HT-29 (cell line): Measurements from ENCODE around the gene CFAP20DC. TPM values are rescaled to one million over a fixed set of nuclear protein-coding genes. Genes with fewer than 3 reads are reported as not detected.

ENCODE experiments used
- DNase-seq: peaks from one replicate; pipeline ENCODE4 v3.0.0-alpha.2; 2015; ENCODE audit warnings: low spot score
- total RNA-seq: library from RNA; depleted of rRNA; stranded (reverse); fragments of >200 nt; shearing (Covaris generic); gene quantifications from 2 replicates; pipeline ENCODE4 v1.2.3, GENCODE V29; 2014

Gene CFAP20DC
- total RNA-seq, 1 experiment from 2014 or later = 0.38 TPM

DNA sequence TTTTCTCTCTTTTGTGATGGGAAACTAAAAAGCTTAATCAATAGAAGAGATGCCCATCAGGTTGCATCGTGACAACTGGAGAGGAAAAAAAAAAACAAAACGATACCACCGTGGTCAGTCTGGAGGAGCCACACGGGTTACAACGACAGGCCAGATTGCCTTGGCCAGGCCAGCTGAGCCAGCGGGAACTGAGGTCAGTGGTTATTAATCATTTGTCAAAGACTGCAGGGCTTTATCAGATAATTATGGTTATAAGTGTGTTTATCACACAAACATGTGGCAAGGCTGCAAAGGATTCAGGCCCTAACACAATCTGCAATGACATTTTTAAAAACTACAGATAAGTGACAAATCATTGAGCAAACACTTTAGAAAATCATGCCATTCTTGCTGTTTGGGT lies 248.3 kb downstream of the CFAP20DC start:
- no peak for DNase-seq

DNA sequence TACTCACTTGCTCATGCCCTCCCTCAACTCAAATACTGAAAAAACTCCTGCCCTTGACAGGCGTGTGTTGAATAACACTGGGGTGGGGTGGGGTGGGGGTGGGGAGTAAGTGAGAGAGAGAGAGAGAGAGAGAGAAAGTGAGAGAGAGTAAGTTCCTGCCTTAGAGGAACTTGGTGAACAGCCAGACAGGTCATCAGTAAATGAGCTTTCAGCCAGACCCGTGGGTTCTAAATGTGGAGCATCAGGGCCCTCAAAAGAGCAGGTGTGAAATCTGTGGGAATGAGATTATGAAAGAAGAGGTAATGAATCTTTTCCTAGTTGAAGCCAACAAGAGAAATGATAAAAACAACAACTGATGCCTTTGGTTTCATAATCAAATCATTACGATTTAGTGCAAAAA lies 248.9 kb downstream of the CFAP20DC start:
- no peak for DNase-seq

DNA sequence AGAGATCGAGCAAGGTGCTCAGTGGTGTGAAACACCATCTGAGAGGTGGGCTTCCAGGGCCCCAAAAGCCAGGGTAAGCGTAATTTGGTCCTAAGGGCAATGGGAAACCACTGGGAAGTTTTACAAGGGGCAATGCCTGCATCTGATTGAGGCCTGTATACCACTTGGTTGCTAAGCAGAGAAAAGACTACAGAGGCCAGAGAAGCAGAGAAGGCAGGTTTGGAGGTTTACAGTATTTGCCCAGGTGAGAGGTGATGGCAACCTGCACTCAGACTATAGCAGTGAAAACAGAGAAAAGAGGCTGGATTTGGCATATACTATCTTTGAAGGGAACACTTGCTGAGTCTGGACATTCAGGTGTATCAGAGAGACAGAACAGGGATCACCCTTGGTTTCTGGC lies 249.8 kb downstream of the CFAP20DC start:
- no peak for DNase-seq

DNA sequence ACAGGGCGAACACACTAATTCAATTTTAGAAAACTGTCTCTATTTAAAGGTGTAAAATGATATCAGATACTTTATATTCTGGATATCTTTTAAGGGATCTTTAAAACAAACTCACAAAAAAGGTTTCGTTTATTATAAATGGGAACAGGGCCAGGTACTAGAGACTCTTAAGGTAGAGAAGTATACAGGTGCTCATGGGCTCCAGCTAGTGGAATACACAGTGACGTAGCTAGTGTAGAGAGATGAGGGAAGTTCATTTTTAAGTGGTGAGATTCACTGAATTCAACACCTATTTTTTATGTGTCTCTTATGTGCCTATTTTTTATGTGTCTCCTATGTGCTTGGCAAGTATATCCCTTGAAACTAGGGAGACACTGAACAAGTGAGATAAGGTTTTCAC lies 250.6 kb downstream of the CFAP20DC start:
- DNase-seq = no peak

DNA sequence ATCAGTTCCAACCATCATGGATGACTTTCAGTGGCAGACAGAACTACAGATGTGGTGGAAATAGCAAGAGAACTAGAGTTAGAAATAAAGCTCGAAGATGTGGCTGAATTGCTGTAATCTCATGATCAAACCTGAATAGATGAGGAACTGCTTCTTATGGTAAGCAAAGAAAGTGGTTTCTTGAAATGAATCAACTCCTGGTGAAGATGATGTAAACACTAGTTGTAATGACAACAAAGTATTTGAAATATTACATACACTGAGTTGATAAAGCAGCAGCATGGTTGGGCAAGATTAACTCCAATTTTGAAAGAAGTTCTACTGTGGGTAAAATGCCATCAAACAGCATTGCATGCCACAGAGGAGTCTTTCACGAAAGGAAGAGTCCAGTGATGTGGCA lies 251.5 kb downstream of the CFAP20DC start:
- no peak for DNase-seq

DNA sequence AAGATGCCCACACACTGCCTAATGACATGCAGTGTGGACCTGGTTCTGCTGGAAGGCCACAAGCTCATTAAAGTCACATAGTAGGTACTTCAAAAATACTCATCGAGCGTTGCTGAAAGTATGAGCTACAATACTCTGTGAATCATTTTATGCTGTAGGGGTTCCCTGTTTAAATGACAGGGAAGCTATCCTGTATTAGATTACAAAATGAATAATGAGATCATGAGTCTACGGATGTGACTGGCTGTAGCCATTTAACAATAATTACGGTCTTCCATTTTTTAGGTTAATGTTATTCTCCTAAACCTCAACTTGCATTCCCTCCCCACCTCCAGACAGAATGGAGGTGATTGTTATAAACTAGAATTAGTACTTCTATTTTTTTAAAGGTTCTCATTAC lies 255.1 kb downstream of the CFAP20DC start:
- no peak for DNase-seq

DNA sequence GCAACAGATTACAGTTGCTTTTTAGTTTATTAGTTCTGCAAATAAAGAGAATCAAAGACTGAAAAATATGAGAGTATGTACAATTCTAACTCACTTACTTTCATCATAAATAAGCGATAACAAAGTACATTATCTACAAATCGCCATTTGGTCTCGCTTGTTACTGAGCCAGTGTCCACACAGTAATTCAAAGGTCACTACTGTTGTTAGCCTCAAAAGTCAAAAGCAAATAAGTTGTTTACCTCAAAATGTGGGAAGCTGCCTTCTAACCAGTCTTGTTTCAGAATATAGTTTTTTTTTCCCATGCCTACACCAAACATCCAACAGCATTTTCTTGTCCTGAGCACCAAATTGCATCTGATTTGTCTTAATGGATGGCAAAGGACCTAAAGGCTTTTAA lies 255.9 kb downstream of the CFAP20DC start:
- DNase-seq = no peak

DNA sequence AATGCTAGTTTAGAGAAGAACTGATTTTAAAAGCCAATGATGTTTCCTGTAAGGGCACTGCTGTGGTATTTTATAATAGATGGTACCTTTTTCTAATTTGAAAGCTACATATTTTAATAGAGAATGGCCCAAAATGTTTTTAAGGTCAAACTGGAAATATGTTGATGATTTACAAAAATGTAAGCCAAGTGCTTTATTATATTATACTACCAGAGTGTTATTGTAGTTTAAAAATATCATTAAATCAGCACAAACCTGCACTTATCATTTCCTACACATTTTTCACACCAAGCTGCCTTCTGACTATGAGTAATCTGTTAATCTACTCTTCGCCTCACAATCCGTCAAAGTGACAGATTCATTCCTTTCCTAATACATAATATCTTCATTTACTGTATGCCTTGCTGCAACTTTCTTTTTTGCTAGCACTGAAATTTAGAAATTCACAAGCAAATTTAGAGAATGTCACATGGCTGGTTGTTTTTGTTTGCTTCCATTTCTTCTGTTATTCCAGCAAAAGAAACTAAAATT lies 256.8 kb downstream of the CFAP20DC start:
- DNase-seq = no peak

DNA sequence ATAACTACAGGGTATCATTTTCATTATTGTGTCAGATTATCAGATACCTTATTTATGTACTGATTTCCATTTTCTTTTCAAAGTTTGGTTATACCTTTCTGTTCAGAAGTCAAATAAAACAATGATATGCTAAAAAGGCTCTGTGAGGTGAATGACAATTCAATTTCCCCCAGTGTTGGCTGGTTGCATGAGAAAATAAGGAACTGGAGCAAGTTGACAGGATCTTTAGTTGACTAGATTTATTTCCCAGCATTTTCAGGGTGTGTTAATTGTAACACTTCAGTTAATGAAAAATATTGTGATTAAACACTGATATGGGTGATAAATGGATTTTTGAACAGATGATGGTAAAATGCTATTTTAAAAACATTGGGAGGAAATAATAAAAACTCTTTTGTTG lies 260.4 kb downstream of the CFAP20DC start:
- no peak for DNase-seq

DNA sequence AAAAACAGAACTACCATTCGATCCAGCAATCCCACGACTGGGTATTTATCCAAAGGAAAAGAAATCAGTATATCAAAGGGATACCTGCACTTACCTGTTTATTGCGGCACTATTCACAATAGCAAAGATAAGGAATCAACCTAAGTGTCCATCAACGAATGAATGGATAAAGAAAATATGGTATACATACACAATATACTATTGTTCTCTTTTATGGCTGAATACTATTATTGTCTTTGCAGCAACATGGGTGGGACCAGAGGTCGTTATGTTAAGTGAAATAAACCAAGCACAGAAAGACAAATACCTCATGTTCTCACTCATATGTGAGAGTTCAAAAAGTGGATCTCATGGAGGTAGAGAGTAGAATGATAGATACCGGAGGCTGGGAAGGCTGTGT lies 264.9 kb downstream of the CFAP20DC start:
- no peak for DNase-seq

DNA sequence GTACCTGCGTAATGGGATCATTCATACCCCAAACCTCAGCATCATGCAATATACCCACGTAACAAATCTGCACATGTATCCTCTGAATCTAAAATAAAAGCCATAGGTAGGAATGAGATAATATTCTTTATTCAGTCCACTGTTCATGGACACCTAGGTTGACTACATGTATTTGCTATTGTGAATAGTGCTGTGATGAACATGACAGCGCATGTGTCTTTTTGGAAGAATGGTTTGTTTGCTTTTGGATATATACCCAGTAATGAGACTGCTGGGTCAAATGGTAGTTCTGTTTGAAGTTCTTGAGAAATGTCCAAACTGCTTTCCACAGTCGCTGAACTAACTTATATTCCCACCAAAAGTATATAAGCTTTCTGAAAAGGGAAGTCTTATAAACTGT lies 265.4 kb downstream of the CFAP20DC start:
- no peak for DNase-seq

DNA sequence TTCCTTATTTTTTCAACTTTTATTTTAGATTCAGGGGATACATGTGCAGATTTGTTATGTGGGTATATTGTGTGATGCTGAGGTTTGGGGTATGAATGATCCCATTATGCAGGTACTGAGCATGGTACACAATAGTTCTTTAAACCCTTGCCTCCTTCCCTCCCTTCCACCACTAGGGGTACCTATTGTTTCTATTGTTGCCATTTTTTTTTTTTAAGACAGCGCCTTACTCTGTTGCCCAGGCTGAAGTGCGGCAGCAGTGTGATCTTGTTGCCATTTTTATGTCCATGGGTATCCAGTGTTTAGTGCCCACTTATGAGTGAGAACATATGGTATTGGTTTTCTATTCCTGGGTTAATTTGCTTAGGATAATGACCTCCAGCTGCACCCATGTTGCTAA lies 266.0 kb downstream of the CFAP20DC start:
- DNase-seq = no peak

DNA sequence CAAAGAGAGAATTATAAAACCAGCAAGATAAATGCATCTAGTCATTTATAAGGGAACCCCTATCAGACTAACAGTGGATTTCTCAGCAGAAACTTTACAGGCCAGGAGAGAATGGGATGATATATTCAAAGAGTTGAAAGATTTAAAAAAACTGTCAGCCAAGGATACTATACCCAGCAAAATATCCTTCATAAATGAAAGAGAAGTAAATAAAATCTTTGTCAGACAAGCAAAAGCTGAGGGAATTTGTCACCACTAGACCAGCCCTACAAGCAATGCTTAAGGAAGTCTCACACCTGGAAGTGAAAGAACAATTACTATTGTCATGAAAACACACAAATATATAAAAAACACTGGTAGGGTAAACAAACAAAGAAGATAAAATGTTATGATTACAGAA lies 269.9 kb downstream of the CFAP20DC start:
- DNase-seq = no peak

DNA sequence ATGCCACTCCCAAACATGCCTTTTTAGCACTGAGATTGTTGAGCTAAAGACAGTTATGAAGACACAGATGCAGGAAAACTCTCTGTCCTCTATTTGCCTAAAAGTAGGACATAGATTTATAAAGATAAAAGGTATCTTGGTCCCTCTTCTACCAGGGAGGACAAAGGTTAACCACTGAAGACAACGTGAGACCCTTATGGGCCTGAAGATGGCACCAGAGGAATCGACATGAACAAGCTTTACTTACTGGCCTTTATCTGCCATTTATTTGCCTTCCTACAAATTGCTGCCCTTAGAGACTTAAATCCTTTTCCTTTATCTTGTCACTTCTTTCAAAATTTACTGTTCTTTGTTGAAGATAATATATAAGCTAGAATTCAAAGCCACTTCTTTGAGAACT lies 273.6 kb downstream of the CFAP20DC start:
- no peak for DNase-seq

DNA sequence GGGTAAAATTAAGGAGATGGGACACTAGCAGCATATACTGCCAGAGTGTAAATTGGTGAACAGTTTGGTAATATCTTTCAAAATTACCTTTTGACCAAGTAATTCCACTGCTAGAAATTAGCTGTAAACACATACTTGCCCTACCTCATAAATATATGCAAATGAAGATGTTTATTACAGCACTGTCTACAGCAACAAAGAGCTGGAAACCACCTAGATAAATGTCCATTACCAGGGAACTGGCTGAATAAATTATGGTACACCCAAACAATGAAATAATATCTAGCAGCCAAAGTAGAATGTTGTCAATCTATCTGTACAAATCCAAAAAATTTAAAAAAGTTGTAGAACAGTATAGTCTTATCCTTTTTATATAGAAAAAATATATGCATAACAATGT lies 277.4 kb downstream of the CFAP20DC start:
- no peak for DNase-seq

DNA sequence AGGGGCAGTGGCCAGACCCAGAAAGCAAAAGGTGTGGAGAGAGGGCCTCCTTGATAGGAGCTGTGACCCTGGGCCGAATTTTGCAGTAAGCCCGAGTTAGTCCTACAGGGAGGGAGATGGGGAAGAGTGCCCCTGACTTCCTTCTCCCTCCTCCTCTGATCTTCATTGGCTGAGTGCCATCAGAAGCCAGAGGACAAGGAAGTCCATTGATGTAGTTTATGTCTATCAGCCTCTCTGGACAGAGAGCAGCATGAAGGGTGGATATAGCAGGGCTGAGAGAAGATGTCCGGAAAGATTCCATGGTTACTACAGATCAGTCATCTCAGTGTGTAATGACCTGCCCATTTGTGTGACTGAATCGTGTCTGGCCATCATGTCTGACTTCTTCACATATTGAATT lies 280.8 kb downstream of the CFAP20DC start:
- DNase-seq = no peak

DNA sequence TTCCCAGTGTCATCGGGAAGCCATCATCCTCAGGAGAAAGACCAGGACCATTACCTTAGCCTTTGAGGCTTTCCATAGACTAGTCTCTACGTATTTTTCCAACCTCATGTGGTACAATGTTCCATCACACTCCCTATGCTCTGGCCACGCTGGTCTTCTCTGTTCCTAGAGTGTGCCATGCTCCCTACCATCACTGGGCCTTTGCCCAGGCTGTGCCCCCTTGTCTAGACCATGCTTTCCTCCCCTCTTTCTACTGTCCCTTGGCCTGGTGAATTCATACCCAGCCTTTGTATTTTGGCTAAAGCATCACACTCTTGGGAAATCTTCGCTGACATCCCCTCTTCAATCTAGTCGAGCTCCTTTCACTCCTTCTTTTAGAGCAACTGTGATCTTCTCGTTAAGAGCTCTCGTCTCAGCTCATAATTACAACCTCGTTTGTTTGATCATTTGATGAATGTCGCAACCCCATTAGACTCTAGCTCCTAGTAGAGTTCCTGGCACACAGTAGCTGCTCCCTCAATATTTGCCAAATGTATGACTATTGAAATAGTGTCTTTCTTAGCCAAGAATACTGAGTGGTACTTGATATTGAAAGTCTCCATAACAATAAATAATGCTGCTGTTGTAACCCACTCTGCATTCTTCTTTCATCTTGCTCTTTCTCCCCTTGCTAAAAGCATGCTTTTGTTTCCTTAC lies 283.1 kb downstream of the CFAP20DC start:
- DNase-seq = no peak

DNA sequence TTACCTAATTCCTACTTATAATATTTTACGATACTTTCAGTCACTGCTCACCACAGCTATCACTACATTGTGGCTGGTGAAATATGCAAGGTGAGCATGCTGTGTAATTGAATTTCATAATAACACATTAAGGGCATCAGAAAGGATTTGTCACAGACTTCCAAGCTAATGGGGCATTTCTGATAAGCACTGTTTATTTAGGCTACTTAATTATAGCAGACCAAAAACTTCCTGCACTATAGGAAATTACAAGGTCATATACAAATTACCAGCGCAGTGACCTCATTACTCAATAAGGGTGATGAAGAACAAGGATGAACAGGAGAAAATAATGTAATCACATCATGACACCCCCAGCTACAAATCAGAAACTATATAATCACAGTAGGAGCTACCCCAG lies 294.7 kb downstream of the CFAP20DC start:
- no peak for DNase-seq

DNA sequence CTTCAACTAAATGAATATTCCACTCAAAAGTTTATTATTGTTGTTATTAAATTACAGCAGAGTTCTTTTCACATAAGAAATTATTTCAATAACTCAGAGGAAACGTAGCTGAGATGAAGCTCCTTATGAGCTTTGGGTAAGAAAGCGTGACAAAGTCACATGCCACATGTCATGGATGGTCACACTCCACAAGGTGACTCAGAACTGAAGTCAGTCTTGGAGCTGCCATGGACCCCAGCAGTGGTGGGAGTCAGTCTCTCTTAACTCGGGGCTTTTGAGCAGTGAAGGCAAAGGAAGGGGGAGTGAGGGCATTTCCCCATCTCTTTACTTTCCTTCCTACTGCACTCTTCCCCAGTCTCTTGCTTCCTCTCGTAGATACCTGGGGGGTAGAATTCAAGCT lies 295.8 kb downstream of the CFAP20DC start:
- DNase-seq = no peak

DNA sequence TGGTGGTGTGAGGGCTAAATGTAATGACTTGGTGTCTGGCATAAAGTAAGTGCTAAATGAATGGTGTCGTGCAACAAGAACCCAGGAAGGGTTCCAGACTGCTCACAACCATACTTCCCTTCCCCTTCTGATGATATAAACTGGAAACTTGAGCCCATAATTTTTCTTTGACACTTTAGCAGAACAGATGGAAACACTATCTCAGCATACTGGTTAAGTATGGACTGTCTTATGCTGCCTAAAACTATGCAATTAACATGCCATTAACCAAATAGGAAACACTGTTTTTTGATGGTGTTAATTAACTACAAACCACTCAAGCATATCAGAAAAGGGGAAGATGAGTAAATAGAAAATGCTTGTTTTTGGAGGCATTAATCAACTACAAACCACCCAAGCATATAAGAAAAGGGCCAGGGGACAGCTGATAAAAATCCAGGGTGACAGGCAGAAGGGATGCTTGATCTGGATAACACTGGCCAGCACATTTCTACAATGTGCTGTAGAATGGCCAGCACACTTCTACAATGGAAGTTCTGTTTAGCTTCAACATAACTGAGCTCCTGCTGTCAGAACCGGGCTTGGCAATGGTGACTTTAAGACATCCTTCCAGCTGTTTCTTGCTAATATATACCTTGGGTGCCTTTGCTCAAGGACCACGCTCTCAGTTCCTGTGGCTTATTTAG lies 297.8 kb downstream of the CFAP20DC start:
- DNase-seq = no peak

DNA sequence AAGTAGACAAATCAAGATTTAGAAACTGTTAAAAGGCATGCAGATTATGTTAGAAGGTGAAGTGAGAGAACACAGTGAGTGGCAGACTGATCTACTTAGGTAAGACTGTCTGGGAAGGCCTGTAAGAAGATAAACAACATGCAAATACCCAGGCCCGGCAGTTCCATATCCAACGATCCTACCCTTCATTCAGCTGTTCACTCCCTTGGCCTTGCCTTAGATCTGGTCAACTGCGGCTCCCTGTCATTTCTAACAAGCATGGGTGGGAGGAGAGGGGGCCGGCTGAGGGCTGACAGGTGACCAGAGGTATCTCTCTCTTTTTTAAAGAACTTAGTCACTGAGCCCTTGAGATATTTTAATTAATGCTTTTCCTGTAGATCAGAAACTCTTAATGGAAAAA lies 298.6 kb downstream of the CFAP20DC start:
- DNase-seq = no peak

DNA sequence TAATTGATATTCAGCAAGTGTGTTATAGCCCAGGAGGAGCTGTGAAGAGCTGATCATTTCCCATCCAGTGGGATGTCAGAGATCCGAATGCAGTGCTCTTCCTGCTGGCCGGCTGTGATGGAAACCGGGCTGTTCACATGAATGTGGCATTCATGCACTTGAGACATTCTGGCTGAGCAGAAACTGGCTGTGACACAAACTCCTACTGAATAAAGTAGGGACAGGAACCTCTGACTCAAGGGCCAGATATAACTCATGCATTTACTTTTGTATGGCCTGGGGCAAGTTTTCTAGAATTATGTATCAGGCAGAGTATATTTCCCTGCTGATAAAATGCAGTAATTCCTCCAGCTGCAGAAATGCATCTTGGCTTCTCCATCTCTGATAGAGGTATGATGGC lies 299.9 kb downstream of the CFAP20DC start:
- DNase-seq = no peak

DNA sequence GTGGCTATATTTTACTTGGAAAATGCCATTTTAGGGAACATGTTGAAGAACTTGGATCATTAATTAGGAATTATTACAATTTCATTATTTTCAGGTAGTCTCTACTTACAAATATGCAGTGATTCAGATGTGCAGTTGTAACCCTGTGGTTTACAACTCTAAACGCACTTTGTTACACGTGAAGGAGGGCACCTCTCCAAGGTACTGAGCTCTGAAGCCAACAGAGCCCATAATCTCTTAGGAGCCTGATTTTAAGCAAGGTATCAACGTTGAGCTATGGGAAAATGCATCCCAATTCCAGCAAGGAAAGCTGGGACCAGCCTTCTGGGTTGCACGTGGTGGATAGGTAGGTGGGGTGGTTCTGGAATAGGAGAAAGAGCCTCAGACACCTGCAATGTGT lies 301.8 kb downstream of the CFAP20DC start:
- no peak for DNase-seq
